Measurements from ENCODE around the gene DENND1B.

DNA sequence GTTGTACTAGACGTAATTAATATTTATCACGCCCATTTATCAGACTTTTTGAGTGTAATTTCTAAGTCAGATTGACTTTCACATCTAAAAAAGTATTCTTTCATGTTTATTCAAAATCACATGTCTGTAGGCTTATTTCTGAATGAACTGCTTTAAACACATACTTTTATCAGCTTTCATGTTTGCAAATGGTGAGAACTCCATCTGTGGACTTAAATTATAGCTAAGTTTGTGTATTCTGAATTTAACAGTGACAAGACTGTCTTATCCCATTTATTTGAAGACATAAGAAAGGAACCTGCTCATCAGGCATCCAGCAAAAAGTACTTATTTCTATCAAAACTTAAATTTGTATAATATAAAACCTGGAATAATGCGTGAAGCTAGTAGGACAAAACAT is 69.3 kb downstream of the DENND1B start:
- TF ChIP-seq, protein P1, sequence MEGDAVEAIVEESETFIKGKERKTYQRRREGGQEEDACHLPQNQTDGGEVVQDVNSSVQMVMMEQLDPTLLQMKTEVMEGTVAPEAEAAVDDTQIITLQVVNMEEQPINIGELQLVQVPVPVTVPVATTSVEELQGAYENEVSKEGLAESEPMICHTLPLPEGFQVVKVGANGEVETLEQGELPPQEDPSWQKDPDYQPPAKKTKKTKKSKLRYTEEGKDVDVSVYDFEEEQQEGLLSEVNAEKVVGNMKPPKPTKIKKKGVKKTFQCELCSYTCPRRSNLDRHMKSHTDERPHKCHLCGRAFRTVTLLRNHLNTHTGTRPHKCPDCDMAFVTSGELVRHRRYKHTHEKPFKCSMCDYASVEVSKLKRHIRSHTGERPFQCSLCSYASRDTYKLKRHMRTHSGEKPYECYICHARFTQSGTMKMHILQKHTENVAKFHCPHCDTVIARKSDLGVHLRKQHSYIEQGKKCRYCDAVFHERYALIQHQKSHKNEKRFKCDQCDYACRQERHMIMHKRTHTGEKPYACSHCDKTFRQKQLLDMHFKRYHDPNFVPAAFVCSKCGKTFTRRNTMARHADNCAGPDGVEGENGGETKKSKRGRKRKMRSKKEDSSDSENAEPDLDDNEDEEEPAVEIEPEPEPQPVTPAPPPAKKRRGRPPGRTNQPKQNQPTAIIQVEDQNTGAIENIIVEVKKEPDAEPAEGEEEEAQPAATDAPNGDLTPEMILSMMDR (IDR thresholded peaks at IDR 0.05): no peak
- TF ChIP-seq POLR2AphosphoS5 (IDR thresholded peaks at IDR 0.05) (no peak), EP300 (IDR thresholded peaks at IDR 0.05) (no peak)
